ENCODE results near the gene LCE1A. TPM values are rescaled to one million over a fixed set of nuclear protein-coding genes. Genes with fewer than 3 reads are reported as not detected.

Gene LCE1A
- not detected in 2 replicates for total RNA-seq (2012; rRNA removed)

- Histone ChIP-seq H3K27me3 (ENCODE audit: control insufficient read depth, insufficient read depth, low read length) (peaks cover 20% of the 10 kb centered on the region), H3K4me3 (ENCODE audit: low read length) (no peak within 1 kb of the TSS), H3K9me3 (replicated peaks; ENCODE audit: low read length) (no peaks in the 10 kb centered on the region), H3K4me2 (ENCODE audit: low read length) (no peak within 1 kb of the TSS), H3K9ac (ENCODE audit: low read depth, low read length) (no peak within 1 kb of the TSS), H3K4me1 (ENCODE audit: control insufficient read depth, insufficient read depth, low read length) (no peaks in the 10 kb centered on the region), H3K36me3 (ENCODE audit: insufficient read depth, low read length) (no peaks in the 10 kb centered on the region)
Measured at GRCh38 chr1:152827173-152827572, at the start of gene LCE1A. TSS of gene LCE1A (plus strand) at chr1:152827473. CDS start at chr1:152827473, 0 bp downstream.

- Histone ChIP-seq H3K36me3 (ENCODE audit: insufficient read depth, low read length) (no peaks in the 10 kb centered on the region), H3K9me3 (replicated peaks; ENCODE audit: low read length) (no peaks in the 10 kb centered on the region), H3K27me3 (ENCODE audit: control insufficient read depth, insufficient read depth, low read length) (peaks cover 2% of the 10 kb centered on the region), H3K9ac (ENCODE audit: low read depth, low read length) (no peak overlapping the region), H3K4me2 (ENCODE audit: low read length) (no peak overlapping the region), H3K4me3 (ENCODE audit: low read length) (no peak overlapping the region), H3K4me1 (ENCODE audit: control insufficient read depth, insufficient read depth, low read length) (no peaks in the 10 kb centered on the region)
Measured at GRCh38 chr1:152777510-152778137, 49.6 kb upstream of the LCE1A start.

GRCh38 chr1:152783095-152783494 is 44.2 kb upstream of the LCE1A start:
- Histone ChIP-seq H3K4me3 (ENCODE audit: low read length) (no peak overlapping the region), H3K4me2 (ENCODE audit: low read length) (no peak overlapping the region), H3K36me3 (ENCODE audit: insufficient read depth, low read length) (no peaks in the 10 kb centered on the region), H3K27me3 (ENCODE audit: control insufficient read depth, insufficient read depth, low read length) (peaks cover 12% of the 10 kb centered on the region), H3K4me1 (ENCODE audit: control insufficient read depth, insufficient read depth, low read length) (no peaks in the 10 kb centered on the region), H3K9me3 (replicated peaks; ENCODE audit: low read length) (no peaks in the 10 kb centered on the region), H3K9ac (ENCODE audit: low read depth, low read length) (no peak overlapping the region)

- Histone ChIP-seq H3K27me3 (ENCODE audit: control insufficient read depth, insufficient read depth, low read length) (peaks cover 12% of the 10 kb centered on the region), H3K4me2 (ENCODE audit: low read length) (no peak within 1 kb of the TSS), H3K36me3 (ENCODE audit: insufficient read depth, low read length) (no peaks in the 10 kb centered on the region), H3K4me1 (ENCODE audit: control insufficient read depth, insufficient read depth, low read length) (no peaks in the 10 kb centered on the region), H3K9me3 (replicated peaks; ENCODE audit: low read length) (no peaks in the 10 kb centered on the region), H3K9ac (ENCODE audit: low read depth, low read length) (no peak within 1 kb of the TSS), H3K4me3 (ENCODE audit: low read length) (no peak within 1 kb of the TSS)
Measured at GRCh38 chr1:152786077-152786476, 41.2 kb upstream of the LCE1A start, which contains the start of gene LCE1E. TSS of gene LCE1E (plus strand) at chr1:152786257. CDS start at chr1:152787300, 1,043 bp downstream.

GRCh38 chr1:152795686-152796085 is 31.6 kb upstream of the LCE1A start:
- Histone ChIP-seq H3K4me2 (ENCODE audit: low read length) (no peak overlapping the region), H3K27me3 (ENCODE audit: control insufficient read depth, insufficient read depth, low read length) (no peaks in the 10 kb centered on the region), H3K9me3 (replicated peaks; ENCODE audit: low read length) (no peaks in the 10 kb centered on the region), H3K9ac (ENCODE audit: low read depth, low read length) (no peak overlapping the region), H3K36me3 (ENCODE audit: insufficient read depth, low read length) (no peaks in the 10 kb centered on the region), H3K4me3 (ENCODE audit: low read length) (no peak overlapping the region), H3K4me1 (ENCODE audit: control insufficient read depth, insufficient read depth, low read length) (no peaks in the 10 kb centered on the region)

DNA sequence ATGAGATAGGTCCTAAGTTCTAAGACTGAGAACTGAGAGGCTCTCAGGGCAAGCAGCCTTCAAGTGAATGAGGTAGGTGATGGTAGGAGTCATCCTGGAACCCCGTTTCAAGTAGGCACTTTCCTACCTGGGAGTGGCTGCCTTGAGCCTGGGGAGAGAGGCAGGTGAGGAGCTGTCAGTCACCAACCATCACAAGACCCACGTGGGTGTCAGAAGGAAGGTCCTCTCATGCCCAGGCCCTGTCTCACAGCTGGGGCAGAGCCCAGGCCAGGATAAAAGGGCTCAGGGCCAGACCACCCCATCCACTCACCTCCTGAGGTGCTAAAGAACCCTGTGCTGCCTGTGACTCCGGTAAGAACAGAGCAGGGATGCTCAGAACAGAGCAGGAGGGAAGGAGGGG is 30.9 kb upstream of the LCE1A start, which contains the start of gene LCE1D:
TSS of gene LCE1D (plus strand) at position 301 of the 400 bp plus-strand sequence. CDS start 1,074 bp downstream, outside the sequence.
- no peaks in the 10 kb centered on the region for H3K27me3 ChIP-seq (ENCODE audit: control insufficient read depth, insufficient read depth, low read length)
- no peak within 1 kb of the TSS for H3K4me2 ChIP-seq (ENCODE audit: low read length)
- H3K36me3 ChIP-seq (ENCODE audit: insufficient read depth, low read length), result no peaks in the 10 kb centered on the region
- H3K4me3 ChIP-seq (ENCODE audit: low read length), result no peak within 1 kb of the TSS
- no peaks in the 10 kb centered on the region for H3K9me3 ChIP-seq (replicated peaks; ENCODE audit: low read length)
- H3K4me1 ChIP-seq (ENCODE audit: control insufficient read depth, insufficient read depth, low read length), result no peaks in the 10 kb centered on the region
- H3K9ac ChIP-seq (ENCODE audit: low read depth, low read length), result no peak within 1 kb of the TSS

- no peak overlapping the region for H3K9ac ChIP-seq (ENCODE audit: low read depth, low read length)
- H3K27me3 ChIP-seq (ENCODE audit: control insufficient read depth, insufficient read depth, low read length), result peaks cover 5% of the 10 kb centered on the region
- no peaks in the 10 kb centered on the region for H3K4me1 ChIP-seq (ENCODE audit: control insufficient read depth, insufficient read depth, low read length)
- no peaks in the 10 kb centered on the region for H3K36me3 ChIP-seq (ENCODE audit: insufficient read depth, low read length)
- no peak overlapping the region for H3K4me2 ChIP-seq (ENCODE audit: low read length)
- H3K4me3 ChIP-seq (ENCODE audit: low read length), result no peak overlapping the region
- no peaks in the 10 kb centered on the region for H3K9me3 ChIP-seq (replicated peaks; ENCODE audit: low read length)
Measured at GRCh38 chr1:152801333-152801732, 25.9 kb upstream of the LCE1A start.

GRCh38 chr1:152806576-152806975 is 20.7 kb upstream of the LCE1A start, which contains the start of gene LCE1C:
TSS of gene LCE1C (minus strand) at chr1:152806651. CDS start at chr1:152805478, 1,173 bp downstream.
- Histone ChIP-seq H3K27me3 (ENCODE audit: control insufficient read depth, insufficient read depth, low read length) (peaks cover 5% of the 10 kb centered on the region), H3K9me3 (replicated peaks; ENCODE audit: low read length) (no peaks in the 10 kb centered on the region), H3K4me3 (ENCODE audit: low read length) (no peak within 1 kb of the TSS), H3K36me3 (ENCODE audit: insufficient read depth, low read length) (no peaks in the 10 kb centered on the region), H3K4me2 (ENCODE audit: low read length) (no peak within 1 kb of the TSS), H3K9ac (ENCODE audit: low read depth, low read length) (no peak within 1 kb of the TSS), H3K4me1 (ENCODE audit: control insufficient read depth, insufficient read depth, low read length) (no peaks in the 10 kb centered on the region)

DNA sequence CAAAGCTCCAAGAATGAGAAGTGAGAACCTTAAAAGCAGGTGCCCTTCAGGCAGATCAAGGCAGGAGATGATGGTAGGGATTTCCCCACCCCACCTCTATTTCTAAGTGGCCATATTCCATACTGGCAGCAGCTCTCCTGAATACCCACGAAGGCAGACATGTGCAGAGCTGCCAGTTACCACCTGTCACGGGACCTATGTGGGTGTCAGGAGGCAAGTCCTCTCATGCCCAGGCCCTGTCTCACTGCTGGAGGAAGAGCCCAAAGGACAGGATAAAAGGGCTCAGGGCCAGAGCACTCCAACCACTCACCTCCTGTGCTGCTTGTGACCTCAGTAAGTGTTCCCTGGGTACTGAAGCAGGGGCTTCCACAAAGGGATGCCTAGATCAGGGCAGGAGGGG is 16.2 kb upstream of the LCE1A start:
- no peaks in the 10 kb centered on the region for H3K9me3 ChIP-seq (replicated peaks; ENCODE audit: low read length)
- no peak overlapping the region for H3K4me2 ChIP-seq (ENCODE audit: low read length)
- no peak overlapping the region for H3K4me3 ChIP-seq (ENCODE audit: low read length)
- peaks cover 2% of the 10 kb centered on the region for H3K27me3 ChIP-seq (ENCODE audit: control insufficient read depth, insufficient read depth, low read length)
- no peaks in the 10 kb centered on the region for H3K36me3 ChIP-seq (ENCODE audit: insufficient read depth, low read length)
- no peaks in the 10 kb centered on the region for H3K4me1 ChIP-seq (ENCODE audit: control insufficient read depth, insufficient read depth, low read length)
- H3K9ac ChIP-seq (ENCODE audit: low read depth, low read length), result no peak overlapping the region

- Histone ChIP-seq H3K4me2 (ENCODE audit: low read length) (no peak within 1 kb of the TSS), H3K4me1 (ENCODE audit: control insufficient read depth, insufficient read depth, low read length) (no peaks in the 10 kb centered on the region), H3K36me3 (ENCODE audit: insufficient read depth, low read length) (no peaks in the 10 kb centered on the region), H3K27me3 (ENCODE audit: control insufficient read depth, insufficient read depth, low read length) (no peaks in the 10 kb centered on the region), H3K9ac (ENCODE audit: low read depth, low read length) (no peak within 1 kb of the TSS), H3K4me3 (ENCODE audit: low read length) (no peak within 1 kb of the TSS), H3K9me3 (replicated peaks; ENCODE audit: low read length) (no peaks in the 10 kb centered on the region)
Measured at GRCh38 chr1:152811671-152812070, 15.6 kb upstream of the LCE1A start, which contains the start of gene LCE1B. TSS of gene LCE1B (plus strand) at chr1:152811971. CDS start at chr1:152812447, 476 bp downstream.

DNA sequence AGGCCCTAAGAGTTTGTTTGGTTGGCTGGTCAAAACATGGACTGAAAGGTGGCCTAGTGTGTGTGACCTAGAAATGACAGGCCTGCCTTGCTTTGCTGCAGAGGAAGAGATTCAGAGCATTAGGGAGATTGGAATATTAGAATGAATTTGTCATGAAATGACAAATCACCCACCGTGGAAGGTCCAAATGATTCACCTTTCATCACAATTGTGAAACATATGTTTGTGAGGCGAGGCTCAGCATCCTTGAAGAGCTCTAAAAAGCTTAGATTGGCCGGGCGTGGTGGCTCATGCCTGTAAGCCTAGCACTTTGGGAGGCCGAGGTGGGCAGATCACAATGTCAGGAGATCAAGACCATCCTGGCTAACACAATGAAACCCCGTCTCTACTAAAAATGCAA is 10.0 kb upstream of the LCE1A start:
- no peak overlapping the region for H3K4me3 ChIP-seq (ENCODE audit: low read length)
- no peaks in the 10 kb centered on the region for H3K27me3 ChIP-seq (ENCODE audit: control insufficient read depth, insufficient read depth, low read length)
- no peaks in the 10 kb centered on the region for H3K4me1 ChIP-seq (ENCODE audit: control insufficient read depth, insufficient read depth, low read length)
- H3K9me3 ChIP-seq (replicated peaks; ENCODE audit: low read length), result no peaks in the 10 kb centered on the region
- no peaks in the 10 kb centered on the region for H3K36me3 ChIP-seq (ENCODE audit: insufficient read depth, low read length)
- no peak overlapping the region for H3K4me2 ChIP-seq (ENCODE audit: low read length)
- no peak overlapping the region for H3K9ac ChIP-seq (ENCODE audit: low read depth, low read length)

- no peaks in the 10 kb centered on the region for H3K36me3 ChIP-seq (ENCODE audit: insufficient read depth, low read length)
- no peak overlapping the region for H3K9ac ChIP-seq (ENCODE audit: low read depth, low read length)
- H3K4me2 ChIP-seq (ENCODE audit: low read length), result no peak overlapping the region
Measured at GRCh38 chr1:152823294-152823693, 4.0 kb upstream of the LCE1A start.

More at GRCh38 chr1:152823294-152823693, 4.0 kb upstream of the LCE1A start:
- no peaks in the 10 kb centered on the region for H3K4me1 ChIP-seq (ENCODE audit: control insufficient read depth, insufficient read depth, low read length)
- no peak overlapping the region for H3K4me3 ChIP-seq (ENCODE audit: low read length)
- no peaks in the 10 kb centered on the region for H3K9me3 ChIP-seq (replicated peaks; ENCODE audit: low read length)
- peaks cover 20% of the 10 kb centered on the region for H3K27me3 ChIP-seq (ENCODE audit: control insufficient read depth, insufficient read depth, low read length)

Data from skeletal muscle satellite cell (primary cell).